IPS-18a (cell line): ENCODE results near the gene PALLD.

Experiments used
- H3K27ac ChIP-seq: one replicate; pipeline ENCODE4 v1.5.1; 2013; ENCODE audit warnings: low read length
- H3K27me3 ChIP-seq: one replicate; pipeline ENCODE4 v1.6.1; 2013; ENCODE audit warnings: mild to moderate bottlenecking, low read length; ENCODE audit not compliant: control insufficient read depth, insufficient read depth
- H3K36me3 ChIP-seq: one replicate; pipeline ENCODE4 v1.6.1; 2013; ENCODE audit warnings: low read depth, low read length; ENCODE audit not compliant: control insufficient read depth
- H3K4me1 ChIP-seq: one replicate; pipeline ENCODE4 v1.6.1; 2013; ENCODE audit warnings: low read depth, low read length; ENCODE audit not compliant: control insufficient read depth
- H3K4me3 ChIP-seq: one replicate; pipeline ENCODE4 v1.5.1; 2013; ENCODE audit warnings: low read length
- H3K9ac ChIP-seq: one replicate; pipeline ENCODE4 v1.6.1; 2013; ENCODE audit warnings: mild to moderate bottlenecking, low read length, moderate library complexity
- H3K9me3 ChIP-seq: one replicate; pipeline ENCODE4 v1.6.1; 2013; ENCODE audit warnings: low read depth, low read length; ENCODE audit not compliant: control insufficient read depth

PALLD gene

GRCh38 chr4:168771251-168771650, 274.4 kb downstream of the PALLD start:
- Histone ChIP-seq H3K4me3 (no peak overlapping the region), H3K27ac (no peak overlapping the region), H3K9ac (no peak overlapping the region), H3K9me3 (peaks cover 6% of the 10 kb centered on the region), H3K27me3 (no peaks in the 10 kb centered on the region), H3K36me3 (no peaks in the 10 kb centered on the region), H3K4me1 (no peaks in the 10 kb centered on the region)

- H3K4me3 ChIP-seq, result no peak overlapping the region
- no peaks in the 10 kb centered on the region for H3K27me3 ChIP-seq
- no peaks in the 10 kb centered on the region for H3K36me3 ChIP-seq
- H3K27ac ChIP-seq, result no peak overlapping the region
- H3K9ac ChIP-seq, result no peak overlapping the region
- peaks cover 10% of the 10 kb centered on the region for H3K9me3 ChIP-seq
- no peaks in the 10 kb centered on the region for H3K4me1 ChIP-seq
These were observed 276.7 kb downstream of the PALLD start for GRCh38 chr4:168773388-168774195.

- Histone ChIP-seq H3K9me3 (peaks cover 10% of the 10 kb centered on the region), H3K27me3 (no peaks in the 10 kb centered on the region), H3K36me3 (no peaks in the 10 kb centered on the region), H3K4me1 (no peaks in the 10 kb centered on the region), H3K9ac (no peak overlapping the region), H3K27ac (no peak overlapping the region), H3K4me3 (no peak overlapping the region)
These were observed 279.5 kb downstream of the PALLD start for GRCh38 chr4:168776382-168776781.

- Histone ChIP-seq H3K4me1 (no peaks in the 10 kb centered on the region), H3K4me3 (no peak overlapping the region), H3K9ac (no peak overlapping the region), H3K27me3 (no peaks in the 10 kb centered on the region), H3K9me3 (peaks cover 10% of the 10 kb centered on the region), H3K27ac (no peak overlapping the region), H3K36me3 (no peaks in the 10 kb centered on the region)
These were observed 280.6 kb downstream of the PALLD start for GRCh38 chr4:168777277-168777965.

GRCh38 chr4:168781341-168781740, 284.5 kb downstream of the PALLD start:
- H3K27me3 ChIP-seq, result peaks cover 6% of the 10 kb centered on the region
- H3K9me3 ChIP-seq, result peaks cover 3% of the 10 kb centered on the region
- H3K36me3 ChIP-seq, result no peaks in the 10 kb centered on the region
- no peak overlapping the region for H3K4me3 ChIP-seq
- no peak overlapping the region for H3K27ac ChIP-seq
- H3K9ac ChIP-seq, result no peak overlapping the region
- H3K4me1 ChIP-seq, result peaks cover 9% of the 10 kb centered on the region

GRCh38 chr4:168781926-168782325, 285.1 kb downstream of the PALLD start:
- no peak overlapping the region for H3K9ac ChIP-seq
- H3K36me3 ChIP-seq, result no peaks in the 10 kb centered on the region
- H3K4me3 ChIP-seq, result no peak overlapping the region
- H3K4me1 ChIP-seq, result peaks cover 9% of the 10 kb centered on the region
- H3K27me3 ChIP-seq, result peaks cover 6% of the 10 kb centered on the region
- H3K27ac ChIP-seq, result no peak overlapping the region
- H3K9me3 ChIP-seq, result no peaks in the 10 kb centered on the region

- Histone ChIP-seq H3K36me3 (no peaks in the 10 kb centered on the region), H3K27me3 (peaks cover 6% of the 10 kb centered on the region), H3K4me1 (peaks cover 9% of the 10 kb centered on the region), H3K9me3 (no peaks in the 10 kb centered on the region), H3K9ac (no peak overlapping the region), H3K27ac (no peak overlapping the region), H3K4me3 (no peak overlapping the region)
These were observed 285.6 kb downstream of the PALLD start for GRCh38 chr4:168782439-168782838.

GRCh38 chr4:168784786-168785461, 288.1 kb downstream of the PALLD start:
- H3K27me3 ChIP-seq, result peaks cover 6% of the 10 kb centered on the region
- H3K4me3 ChIP-seq, result no peak overlapping the region
- H3K36me3 ChIP-seq, result no peaks in the 10 kb centered on the region
- H3K9me3 ChIP-seq, result no peaks in the 10 kb centered on the region
- no peak overlapping the region for H3K9ac ChIP-seq
- H3K4me1 ChIP-seq, result peaks cover 9% of the 10 kb centered on the region
- no peak overlapping the region for H3K27ac ChIP-seq

GRCh38 chr4:168787334-168787733, 290.5 kb downstream of the PALLD start:
- peaks cover 6% of the 10 kb centered on the region for H3K27me3 ChIP-seq
- H3K9ac ChIP-seq, result no peak overlapping the region
- no peak overlapping the region for H3K27ac ChIP-seq
- no peaks in the 10 kb centered on the region for H3K9me3 ChIP-seq
- H3K36me3 ChIP-seq, result no peaks in the 10 kb centered on the region
- peaks cover 9% of the 10 kb centered on the region for H3K4me1 ChIP-seq
- H3K4me3 ChIP-seq, result no peak overlapping the region

GRCh38 chr4:168787801-168788595, 291.1 kb downstream of the PALLD start:
- Histone ChIP-seq H3K9me3 (no peaks in the 10 kb centered on the region), H3K36me3 (no peaks in the 10 kb centered on the region), H3K27ac (no peak overlapping the region), H3K27me3 (peaks cover 6% of the 10 kb centered on the region), H3K4me1 (peaks cover 9% of the 10 kb centered on the region), H3K9ac (no peak overlapping the region), H3K4me3 (no peak overlapping the region)

- no peaks in the 10 kb centered on the region for H3K9me3 ChIP-seq
- no peak overlapping the region for H3K9ac ChIP-seq
- H3K4me1 ChIP-seq, result no peaks in the 10 kb centered on the region
- H3K27ac ChIP-seq, result no peak overlapping the region
- H3K4me3 ChIP-seq, result no peak overlapping the region
- no peaks in the 10 kb centered on the region for H3K27me3 ChIP-seq
- H3K36me3 ChIP-seq, result no peaks in the 10 kb centered on the region
These were observed 294.0 kb downstream of the PALLD start for GRCh38 chr4:168790898-168791297.
